GM21423 (cell line): Measurements from ENCODE around the gene HFE.
"Not testable (repeated sequence)": the region's sequence is repeated elsewhere in the genome, so short reads cannot be mapped to it uniquely, and the experiment has no call there.

Experiments used
- ATAC-seq: cut with Tn5 transposase; IDR thresholded peaks from one replicate; pipeline ENCODE4 v1.9.1; 2021; ENCODE audit warnings: mild to moderate bottlenecking, moderate library complexity; ENCODE audit not compliant: unreplicated experiment

The HFE gene

DNA sequence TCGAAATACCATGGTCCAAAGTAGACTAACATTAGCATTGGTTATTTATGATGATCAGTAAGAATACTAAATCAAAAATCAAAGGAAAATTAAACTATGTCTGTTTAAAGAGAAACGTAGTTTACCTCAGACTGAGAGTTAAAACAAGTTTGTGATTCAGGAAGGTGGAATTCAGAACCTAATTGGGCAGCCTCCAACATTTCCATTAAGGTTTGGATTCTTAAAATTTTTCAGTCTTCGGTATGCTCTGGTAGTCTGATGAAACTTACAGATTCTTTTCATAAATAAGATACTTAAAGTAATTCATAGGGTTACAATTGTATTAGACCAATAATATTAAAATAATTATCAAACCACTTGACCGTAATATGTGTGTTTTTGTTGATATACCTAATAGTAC lies 18.6 kb downstream of the HFE start:
- ATAC-seq: no peak

DNA sequence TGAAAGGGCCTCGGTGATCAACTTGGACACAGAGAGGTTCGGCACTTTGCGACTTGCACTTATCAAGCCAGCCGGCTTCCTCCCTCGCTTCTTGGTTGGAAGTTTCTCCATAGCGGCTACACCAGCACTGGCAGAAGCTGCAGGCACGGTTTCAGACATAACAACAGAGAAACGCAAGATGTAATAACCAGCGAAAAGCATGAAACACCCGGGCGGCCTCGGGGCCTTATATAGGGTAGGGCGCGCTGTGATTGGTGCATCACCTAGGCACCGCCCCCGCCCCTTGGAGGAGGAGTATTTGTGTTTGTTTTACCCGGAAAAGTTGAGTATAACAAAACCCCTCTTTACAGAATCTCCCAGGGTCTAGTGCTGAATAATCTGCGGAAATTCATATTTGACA lies 20.7 kb downstream of the HFE start:
- ATAC-seq: no peak

DNA sequence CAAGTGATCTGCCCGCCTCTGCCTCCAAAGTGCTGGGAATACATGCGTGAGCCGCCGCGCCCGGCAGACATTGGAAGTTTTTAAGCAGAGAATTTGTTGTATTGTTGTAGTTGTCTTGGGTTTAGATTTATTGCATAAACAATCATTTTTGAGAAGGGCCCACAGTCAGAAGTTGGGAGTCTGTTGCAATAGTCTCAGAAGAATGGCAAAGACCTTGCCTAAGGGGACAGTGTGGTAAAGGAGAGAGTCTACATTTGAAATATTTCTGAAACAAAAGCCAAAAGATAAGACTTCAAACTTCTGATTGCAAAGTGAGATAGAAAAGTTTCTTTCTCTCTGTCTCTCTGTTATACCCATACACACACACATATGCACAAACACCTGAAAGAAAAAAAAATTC lies 22.5 kb downstream of the HFE start:
- ATAC-seq: no peak

- no peak for ATAC-seq
Measured at GRCh38 chr6:26113570-26113969, 26.3 kb downstream of the HFE start.

DNA sequence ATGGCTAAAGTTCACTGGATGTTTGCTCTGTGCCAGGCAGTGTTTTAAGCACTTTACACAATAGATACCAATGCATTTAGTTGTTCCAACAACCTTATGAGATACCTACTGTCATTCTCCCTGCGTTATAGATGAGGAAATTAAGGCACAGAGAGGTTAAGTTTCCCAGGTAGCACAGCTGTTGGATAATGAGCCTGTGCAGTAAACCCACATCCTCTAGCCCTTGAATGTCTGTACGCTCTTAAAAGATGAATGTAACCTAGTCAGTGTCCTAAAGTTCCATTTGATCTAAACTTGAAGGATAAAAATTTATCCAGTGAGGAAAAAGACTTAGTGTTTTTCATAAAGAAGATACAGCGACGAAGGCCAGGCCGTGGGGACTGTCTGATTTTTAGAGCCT lies 28.0 kb downstream of the HFE start:
- ATAC-seq: no peak

DNA sequence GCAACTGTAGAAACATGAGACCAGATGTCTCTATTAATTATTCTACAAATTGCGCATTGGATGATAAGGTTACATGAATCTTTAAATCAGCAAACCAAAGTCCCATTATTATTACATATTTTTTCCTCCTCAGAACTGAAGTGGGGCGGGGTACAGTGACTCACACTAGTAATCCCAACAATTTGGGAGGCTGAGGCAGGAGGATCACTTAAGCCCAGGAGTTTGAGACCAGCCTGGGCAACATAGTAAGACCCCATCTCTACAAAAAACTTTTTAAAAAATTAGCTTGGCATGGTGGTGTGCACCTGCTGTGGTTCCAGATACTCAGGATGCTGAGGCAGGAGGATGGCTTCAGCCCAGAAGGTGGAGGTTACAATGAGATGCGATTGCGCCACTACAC lies 29.0 kb downstream of the HFE start:
- no peak for ATAC-seq

DNA sequence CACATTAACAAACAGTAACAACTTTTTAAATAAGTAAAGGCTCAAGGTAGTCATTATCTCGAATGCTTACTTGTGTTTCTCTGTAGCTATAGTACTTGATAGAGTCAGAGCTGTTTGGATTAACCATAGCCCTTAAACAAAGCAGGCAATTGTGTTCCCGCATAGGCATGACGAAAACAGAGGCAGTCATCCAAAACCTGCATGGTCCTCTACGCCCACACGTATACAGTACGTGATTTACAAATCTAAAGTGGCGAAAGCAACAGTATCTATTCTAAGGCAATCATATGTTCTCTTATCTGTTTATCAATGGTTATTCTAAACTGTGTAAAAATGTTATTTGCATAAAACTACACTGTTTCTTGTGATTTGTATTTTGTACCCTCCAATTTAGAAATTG lies 31.8 kb downstream of the HFE start:
- ATAC-seq: no peak

DNA sequence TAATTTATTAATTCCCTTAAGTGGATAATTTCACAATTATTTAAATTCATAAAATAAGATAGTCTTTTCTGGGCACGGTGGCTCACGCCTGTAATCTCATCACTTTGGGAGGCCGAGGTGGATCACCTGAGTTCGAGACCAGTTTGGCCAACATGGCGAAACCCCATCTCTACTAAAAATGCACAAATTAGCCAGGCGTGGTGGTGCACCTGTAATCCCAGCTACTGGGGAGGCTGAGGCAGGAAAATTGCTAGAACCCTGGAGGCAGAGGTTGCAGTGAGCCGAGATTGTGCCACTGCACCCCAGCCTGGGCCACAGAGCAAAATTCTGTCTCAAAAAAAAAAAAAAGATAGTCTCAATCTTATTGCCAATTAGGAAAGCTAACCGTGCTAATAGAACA lies 32.9 kb downstream of the HFE start:
- ATAC-seq: not testable (repeated sequence)

- ATAC-seq: no peak
Measured at GRCh38 chr6:26120807-26121140, 33.5 kb downstream of the HFE start.

DNA sequence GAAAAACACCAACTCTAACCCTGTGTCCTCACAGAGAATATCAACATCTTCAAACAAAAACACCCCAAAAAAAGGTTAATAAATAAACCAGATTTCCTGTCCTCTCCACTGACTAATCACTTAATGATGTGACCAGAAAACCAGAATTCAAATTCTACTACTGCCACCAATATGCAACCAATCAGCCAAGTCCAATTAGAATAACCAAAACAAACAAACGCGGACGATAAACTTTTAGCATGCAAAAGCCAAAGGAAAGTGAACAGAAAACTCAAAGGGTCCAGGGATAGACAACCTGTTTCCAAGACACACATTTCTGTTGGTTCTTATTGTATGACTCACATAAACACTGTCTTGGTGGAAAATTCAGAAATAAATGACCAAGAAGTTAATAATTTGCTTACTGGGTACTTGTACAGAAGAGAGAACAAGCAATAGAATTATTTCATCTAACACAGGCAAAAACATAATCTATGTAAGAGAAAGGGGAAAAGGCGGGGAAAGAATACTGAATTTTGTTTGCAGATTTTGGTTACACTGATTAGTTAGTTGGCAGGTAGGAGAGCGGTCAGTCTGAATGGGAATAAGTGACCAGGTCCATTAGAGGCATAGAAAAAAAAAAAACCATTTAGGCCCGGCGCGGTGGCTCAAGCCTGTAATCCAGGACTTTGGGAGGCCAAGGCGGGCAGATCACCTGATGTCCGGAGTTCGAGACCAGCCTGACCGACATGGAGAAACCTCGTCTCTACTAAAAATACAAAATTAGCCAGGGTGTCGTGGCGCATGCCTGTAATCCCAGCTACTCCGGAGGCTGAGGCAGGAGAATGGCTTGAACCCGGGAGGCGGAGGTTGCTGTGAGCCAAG lies 34.1 kb downstream of the HFE start:
- no peak for ATAC-seq

GRCh38 chr6:26122005-26122388 lies 34.8 kb downstream of the HFE start:
- ATAC-seq: no peak

GRCh38 chr6:26122402-26122792 lies 35.2 kb downstream of the HFE start:
- no peak for ATAC-seq

DNA sequence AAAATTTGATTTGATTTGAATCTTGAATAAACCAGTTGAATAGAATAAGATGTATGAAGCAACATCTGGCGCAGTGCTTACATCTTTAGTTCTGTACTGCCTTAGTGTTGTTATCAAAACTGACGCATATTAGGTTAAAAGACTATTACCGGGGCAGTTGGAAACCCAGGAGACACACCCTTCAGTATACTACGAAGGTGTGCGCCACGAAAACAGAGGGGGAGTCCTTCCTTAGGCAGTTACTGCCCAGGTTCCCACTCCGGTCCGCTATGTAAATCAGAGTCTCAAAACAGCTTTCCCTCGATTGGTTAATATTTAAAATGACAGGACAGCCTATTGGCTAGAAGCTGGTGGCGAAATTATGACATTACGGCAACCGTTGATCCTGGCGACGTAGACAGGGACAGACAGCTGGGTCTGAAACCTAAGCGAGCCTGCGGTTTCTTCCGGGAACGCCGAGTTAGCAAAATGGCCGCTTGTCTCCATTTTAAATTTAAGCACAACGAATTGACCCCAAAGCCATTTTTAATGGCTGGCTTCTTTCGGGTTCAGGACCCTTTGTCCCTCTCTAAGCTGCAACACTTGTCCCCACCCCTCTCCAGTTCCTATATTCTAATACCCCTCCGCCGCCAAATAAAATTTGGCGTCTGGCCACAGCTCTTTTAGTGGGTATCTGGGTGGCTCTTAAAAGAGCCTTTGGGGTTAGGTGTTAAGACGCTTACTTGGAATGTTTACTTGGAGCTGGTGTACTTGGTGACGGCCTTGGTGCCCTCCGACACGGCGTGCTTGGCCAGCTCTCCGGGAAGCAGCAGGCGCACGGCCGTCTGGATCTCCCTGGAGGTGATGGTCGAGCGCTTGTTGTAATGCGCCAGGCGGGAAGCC lies 35.8 kb downstream of the HFE start:
- peak; percentile 37 for ATAC-seq

DNA sequence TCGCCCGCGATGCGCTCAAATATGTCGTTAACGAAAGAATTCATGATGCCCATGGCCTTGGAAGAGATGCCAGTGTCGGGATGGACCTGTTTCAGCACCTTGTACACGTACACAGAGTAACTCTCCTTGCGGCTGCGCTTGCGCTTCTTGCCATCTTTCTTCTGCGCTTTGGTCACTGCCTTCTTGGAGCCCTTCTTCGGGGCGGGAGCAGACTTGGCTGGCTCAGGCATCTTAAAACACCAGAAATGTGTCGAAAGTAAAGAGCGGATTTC lies 36.4 kb downstream of the HFE start:
- no peak for ATAC-seq

GRCh38 chr6:26123947-26124780 lies 36.9 kb downstream of the HFE start:
- peak; percentile 75 for ATAC-seq

DNA sequence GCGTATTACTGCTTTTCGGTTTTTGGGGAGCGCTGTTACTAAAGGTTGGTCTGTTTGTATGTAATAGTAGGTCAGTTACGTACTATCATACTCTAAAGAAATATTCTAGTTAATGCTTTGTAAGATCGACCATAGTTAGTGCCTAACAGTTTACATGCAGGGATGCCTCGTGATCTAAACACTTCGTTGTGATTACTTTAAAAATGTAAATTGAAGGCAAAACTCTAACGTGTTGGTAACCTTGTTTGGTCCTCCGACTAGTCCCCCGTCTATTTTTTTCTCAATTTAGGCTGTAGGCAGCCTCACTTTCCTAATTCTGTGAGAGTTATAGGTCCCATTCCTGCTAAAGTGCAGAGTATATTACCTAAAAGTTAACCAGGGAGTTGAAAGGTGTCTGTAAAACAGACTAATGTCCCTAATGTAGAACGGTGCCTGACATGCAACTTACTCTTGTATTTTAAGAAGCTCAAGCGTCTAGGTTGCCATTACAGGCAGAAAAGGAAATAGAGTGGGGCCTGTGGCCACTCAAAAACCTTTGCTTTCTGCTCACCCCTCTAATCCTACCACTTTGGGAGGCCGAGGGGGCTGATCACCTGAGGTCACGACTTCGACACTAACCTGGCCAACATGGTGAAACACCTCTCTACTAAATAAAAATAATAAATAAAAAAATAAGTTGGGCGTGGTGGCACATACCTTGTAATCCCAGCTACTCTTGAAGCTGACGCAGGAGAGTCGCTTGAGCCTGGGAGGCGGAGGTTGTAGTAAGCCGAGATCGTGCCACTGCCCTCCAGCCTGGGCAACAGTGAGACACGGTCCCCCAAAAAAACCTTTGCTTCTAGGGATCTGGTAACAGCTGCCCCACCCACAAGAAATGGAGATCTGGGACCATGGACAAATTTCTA lies 37.8 kb downstream of the HFE start:
- ATAC-seq: no peak

DNA sequence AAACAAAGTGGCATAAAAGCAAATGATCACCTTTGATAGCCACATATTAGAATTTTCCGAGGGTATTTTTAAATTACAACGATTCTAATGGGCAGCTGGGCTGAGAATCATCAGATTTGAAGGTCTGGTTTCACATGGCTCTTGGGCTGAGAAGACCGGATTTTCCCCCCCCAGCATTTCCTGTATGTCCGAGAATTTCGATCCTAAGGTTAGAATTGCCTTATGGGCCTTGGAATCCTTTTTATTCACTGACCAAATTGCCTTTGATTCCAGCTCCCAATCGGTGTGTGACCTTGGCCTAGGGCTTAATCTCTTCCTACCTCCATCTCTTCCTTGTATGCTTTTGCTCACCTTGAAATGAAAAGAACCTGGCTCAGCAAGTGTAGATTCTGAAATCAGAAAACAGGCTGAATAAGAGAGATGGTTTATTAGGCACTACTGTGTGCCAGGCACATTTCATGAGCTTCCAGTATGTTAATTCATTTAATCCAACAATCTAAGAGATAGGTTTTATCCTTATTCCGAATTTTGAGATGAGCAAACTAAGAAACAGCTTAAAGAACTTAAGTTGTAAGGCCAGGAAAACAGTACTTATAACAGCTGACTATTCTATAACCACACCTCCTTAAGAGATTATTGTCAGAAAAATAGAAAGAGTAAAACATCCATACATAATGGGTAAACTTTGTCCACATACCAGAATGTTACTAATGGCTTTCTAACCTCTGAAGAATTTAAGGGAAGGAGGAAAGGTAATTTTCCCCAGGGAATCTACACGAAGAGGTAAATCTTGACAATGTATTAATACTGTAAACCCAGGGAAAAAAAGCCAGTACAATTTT lies 39.4 kb downstream of the HFE start:
- no peak for ATAC-seq

DNA sequence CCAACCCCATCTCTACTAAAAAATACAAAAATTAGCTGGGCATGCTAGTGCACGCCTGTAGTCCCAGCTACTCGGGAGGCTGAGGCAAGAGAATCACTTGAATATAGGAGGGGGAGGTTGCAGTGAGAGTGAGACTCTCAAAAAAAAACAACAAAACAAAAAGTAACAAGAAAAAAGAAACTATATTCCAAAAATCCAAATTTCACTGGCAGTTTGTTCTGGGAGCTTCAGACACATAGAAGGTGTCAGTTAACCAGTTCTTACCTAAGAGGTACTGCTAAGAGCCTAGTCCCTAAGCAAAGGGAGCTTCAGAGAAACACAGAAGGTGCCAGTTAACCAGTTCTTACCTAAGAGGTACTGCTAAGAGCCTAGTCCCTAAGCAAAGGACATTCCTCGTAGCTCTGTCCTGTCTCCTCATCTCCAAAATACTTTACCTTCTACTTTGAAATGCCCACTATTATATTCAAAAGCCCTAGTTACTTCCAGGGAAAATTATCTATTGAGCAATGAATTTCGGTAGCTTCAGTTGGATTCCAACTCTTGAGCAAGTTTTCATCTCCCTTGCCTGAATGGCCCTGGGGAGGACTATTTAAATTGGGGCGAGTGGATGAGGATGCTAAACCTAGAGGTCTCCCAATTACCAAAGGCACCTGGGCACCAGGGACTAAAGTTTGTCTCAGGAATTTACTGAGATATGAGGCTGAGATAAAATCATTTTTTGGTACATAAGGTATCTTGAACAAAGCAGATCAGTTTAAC lies 41.0 kb downstream of the HFE start:
- no peak for ATAC-seq

- no peak for ATAC-seq
Measured at GRCh38 chr6:26129656-26130055, 42.4 kb downstream of the HFE start.
